CD4-positive, alpha-beta T cell treated with Interleukin-15 for 4 hours (primary cell): ENCODE measurements around the gene TIMMDC1.
"Not testable (repeated sequence)": the region's sequence is repeated elsewhere in the genome, so short reads cannot be mapped to it uniquely, and the experiment has no call there.

Experiments used
- DNase-seq: peaks from one replicate; pipeline ENCODE4 v3.0.0-alpha.2; 2020; ENCODE audit warnings: low spot score

The TIMMDC1 gene

GRCh38 chr3:119510690-119511089 lies 12.3 kb downstream of the TIMMDC1 start:
- DNase-seq: no peak

DNA sequence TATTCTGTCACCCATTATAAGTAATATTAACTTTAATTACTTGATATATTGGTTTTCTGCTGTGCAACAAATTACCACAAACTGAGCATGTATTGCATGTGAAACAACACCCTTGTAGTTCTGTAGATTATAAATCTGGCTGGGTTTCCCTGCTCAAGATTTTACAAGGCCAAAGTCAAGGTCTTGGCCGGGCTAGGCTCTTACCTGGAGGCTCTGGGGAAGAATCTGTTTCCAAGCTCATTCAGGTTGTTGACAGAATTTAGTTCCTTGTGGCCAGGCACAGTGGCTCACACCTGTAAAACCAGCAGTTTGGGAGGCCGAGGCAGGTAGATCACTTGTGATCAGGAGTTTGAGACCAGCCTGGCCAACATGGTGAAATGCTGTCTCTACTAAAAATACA lies 16.3 kb downstream of the TIMMDC1 start:
- no peak for DNase-seq

GRCh38 chr3:119517112-119517511 lies 18.8 kb downstream of the TIMMDC1 start:
- DNase-seq: no peak

GRCh38 chr3:119518026-119518425 lies 19.7 kb downstream of the TIMMDC1 start:
- no peak for DNase-seq

DNA sequence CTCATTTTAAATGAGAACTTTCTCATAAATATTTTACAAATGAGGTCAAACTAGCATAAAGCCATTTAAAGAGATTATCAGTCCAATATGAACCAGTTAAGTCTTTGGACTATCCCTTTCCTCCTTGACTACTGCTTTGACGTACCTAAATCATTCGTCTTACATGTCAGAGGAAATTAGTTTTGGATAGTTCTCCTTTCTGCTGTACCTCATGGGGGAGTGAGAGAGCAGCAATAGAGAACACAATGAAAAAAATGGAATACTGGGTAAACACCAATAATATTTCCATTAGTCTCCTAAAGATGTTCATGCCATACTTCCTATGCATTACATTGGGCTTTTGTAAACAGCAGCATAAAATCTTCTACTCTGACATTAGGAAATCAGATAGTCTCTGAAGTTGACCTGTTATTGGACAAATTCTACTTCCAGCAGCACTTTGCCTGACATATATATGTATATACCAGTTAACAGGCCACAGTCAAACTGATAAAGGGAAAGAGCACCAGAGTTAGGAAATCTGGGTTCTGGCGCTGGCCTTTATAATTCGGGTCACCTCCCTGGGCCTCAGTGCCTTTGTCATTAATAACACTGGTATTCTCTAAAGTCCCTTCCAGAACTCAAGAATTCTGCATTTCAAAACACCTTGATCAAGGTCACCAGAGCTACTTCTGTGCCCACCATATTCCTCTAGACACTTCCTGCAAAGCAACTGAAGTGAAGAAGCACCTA lies 26.8 kb downstream of the TIMMDC1 start:
- no peak for DNase-seq

DNA sequence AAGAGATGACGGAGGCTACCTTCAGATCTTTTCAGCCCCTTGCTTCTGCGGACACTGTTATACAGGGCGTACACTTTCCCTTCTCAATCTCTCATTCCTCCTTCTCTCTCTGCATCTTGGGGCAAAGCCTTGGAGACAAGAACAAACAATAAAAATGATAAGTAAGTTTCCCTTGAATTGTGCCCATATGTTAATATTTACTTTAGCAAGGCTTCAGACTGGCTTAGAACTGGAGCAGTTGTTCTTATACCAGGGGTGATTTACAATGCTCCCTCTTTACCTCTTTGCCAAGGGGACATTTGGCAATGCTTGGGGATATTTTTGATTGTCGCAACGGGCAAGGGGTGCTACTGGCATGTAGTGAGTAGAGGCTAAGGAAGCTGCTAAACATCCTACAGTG lies 29.4 kb downstream of the TIMMDC1 start:
- no peak for DNase-seq

DNA sequence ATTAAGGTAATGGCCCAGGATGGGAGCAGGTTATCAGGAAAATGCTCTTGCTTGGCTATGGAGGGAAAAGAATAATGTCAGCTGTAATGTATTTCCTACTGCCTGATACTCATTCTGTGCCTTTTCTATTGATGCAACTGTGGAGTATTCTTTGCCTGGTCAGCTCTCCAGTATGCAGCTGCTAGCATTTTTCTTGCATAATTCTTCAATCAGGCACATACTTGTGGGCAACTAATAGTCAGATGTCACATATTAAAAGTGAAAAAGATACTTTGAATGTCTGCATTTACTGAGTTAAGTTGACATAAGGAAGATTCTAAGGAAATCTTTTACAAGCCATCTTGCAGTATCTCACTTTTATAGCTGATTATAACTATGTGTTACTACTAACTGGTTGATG lies 31.5 kb downstream of the TIMMDC1 start:
- DNase-seq: no peak

- DNase-seq: no peak
Measured at GRCh38 chr3:119530456-119530855, 32.1 kb downstream of the TIMMDC1 start.

DNA sequence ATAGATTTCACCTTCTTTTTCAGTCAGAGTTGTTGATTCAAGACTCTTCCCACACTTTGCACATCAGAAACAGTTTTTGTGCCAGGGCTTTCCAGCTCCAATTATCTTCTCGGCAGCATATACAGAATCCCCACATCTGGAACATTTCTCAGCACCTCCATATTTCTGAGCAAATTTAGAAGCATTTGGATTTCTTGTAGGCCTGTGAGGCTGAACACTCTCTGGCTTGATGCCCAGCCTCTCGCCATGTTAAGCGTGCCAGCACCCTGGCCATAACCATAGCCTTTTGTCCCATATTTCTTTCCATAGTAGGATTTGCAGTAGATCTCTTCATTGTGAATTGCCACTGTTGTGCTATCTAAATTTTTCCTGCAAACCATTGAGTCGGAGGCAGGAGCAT lies 32.8 kb downstream of the TIMMDC1 start:
- DNase-seq: no peak

GRCh38 chr3:119534296-119534695 lies 35.9 kb downstream of the TIMMDC1 start:
- no peak for DNase-seq

- DNase-seq: no peak
Measured at GRCh38 chr3:119536757-119537156, 38.4 kb downstream of the TIMMDC1 start.

- no peak for DNase-seq
Measured at GRCh38 chr3:119538772-119539171, 40.4 kb downstream of the TIMMDC1 start.

DNA sequence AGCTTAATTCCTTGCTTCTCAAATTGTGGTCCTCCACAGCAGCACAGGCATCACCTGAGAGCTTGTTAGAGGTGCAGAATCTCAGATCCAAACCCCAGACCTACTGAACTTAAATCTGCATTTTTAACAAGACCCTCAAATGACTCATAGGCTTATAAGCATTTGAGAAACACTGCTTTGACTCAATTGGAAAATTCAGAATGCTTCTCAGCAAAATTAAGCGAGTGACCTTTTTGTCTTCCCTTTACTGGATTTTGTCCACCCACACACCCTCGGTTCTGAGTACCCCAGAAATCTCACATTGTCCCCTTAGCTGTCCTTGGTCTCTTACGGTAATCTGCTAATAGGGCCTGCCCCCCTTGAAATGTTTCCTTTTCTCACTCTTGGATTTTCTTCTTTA lies 43.2 kb downstream of the TIMMDC1 start:
- DNase-seq: no peak

DNA sequence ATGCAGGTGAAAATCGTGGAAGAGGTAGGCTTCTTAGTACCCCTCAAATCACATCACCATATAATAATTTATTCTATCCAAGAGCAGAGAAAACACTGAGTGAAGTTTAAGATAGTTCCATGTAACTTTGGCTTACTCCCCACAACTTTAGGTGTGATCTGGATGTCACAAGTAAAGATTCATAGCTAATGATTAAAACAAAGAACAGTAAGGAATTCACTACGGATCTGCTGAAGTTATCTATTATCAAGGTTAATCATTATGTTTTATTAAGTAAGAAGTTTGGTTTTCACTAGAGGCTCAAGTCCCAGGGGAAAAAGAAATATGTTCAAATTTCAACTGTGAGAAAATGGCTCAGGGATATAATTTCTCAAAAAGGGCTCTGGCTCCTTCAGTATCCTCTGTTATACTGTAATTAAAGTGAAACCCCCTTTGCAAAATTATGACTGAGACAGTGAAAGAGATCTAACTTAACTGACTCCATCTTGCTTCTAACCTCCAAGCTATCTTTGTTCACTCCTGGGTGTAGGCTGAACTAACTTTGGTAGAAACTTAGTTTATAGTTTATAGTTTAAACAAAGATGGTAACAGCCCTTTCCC lies 43.9 kb downstream of the TIMMDC1 start:
- DNase-seq: no peak

DNA sequence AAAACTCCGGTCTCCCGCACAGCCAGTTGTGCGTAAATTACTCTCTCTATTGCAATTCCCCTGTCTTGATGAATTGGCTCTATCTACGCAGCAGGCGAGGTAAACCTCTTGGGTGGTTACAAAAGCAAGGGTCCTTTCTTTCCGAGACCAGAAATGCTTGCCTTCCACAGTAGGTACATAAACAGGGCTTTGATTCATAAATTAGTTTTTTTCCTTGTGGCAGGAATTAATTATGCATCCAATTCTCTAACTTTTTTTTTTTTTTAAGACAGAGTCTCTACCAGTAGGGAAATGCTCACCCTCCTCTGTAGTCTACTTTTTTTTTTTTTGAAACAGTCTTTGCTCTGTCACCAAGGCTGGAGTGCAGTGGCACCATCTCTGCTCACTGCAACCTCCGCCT lies 44.8 kb downstream of the TIMMDC1 start:
- DNase-seq: no peak

DNA sequence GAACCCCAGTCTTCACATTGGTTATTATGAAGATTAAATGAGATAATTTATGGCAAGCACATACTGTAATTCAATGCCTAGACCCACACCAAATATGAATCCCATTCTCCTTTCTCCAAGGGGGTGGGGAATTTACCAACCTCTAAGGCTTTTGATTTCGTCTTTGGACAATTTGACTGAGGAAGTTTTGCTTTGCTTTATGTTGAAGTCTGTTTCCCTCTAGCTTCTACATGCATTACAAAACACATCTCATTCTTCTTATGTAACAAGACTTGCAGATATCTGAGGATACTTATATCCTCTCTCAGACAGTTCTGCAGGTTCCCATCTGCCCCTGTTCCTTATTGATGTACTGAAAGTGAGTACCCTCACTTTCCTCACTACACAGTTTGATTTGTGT lies 48.9 kb downstream of the TIMMDC1 start:
- no peak for DNase-seq

- DNase-seq: no peak
Measured at GRCh38 chr3:119548341-119548740, 50.0 kb downstream of the TIMMDC1 start.

- no peak for DNase-seq
Measured at GRCh38 chr3:119550192-119550910, 52.0 kb downstream of the TIMMDC1 start.

GRCh38 chr3:119551598-119551997 lies 53.3 kb downstream of the TIMMDC1 start:
- no peak for DNase-seq

GRCh38 chr3:119552928-119553327 lies 54.6 kb downstream of the TIMMDC1 start:
- not testable (repeated sequence) for DNase-seq

- DNase-seq: no peak
Measured at GRCh38 chr3:119553823-119554415, 55.6 kb downstream of the TIMMDC1 start.

DNA sequence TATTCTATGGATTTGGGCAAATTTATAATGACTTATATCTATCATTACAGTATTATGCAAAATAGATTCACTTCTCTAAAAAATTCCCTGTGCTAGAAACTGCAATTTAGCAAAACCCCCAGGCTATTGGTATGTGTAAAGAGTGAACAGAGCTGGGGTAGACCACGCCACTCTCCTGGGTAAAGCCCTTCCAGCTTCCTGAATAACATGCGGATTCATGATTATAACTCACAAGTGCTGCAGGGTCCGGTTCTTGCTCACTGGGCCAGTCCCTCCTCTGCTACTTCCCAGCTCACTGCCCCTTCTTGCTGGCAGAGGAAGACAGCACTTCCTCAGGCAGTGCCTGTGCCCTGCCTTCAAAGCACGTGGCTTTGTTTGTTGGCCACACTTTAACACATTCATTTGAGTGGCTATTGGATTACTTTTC lies 57.0 kb downstream of the TIMMDC1 start:
- DNase-seq: peak; percentile 10

DNA sequence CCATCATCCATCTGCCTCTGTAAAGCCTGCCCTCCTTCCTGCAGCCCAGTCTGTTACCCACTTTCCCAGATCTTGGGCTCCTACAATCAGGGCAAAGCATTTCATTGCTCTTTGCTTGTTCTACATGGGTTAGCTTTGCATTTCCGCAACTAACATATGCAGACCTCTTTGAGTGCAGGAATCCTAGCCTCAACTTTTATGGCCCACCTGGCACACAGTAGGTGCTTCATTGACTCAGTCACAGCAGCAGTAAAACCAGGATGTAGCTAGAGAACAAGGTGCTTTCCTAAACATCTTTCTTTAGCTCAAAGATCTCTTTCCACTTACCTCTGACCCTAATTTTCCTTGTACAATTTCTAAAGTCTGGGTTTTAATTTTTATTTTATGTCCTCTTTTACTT lies 57.6 kb downstream of the TIMMDC1 start:
- DNase-seq: no peak
